Peyer's patch (tissue), 4 donors: ENCODE results near the gene COL26A1. TPM values are rescaled to one million over a fixed set of nuclear protein-coding genes. Genes with fewer than 3 reads are reported as not detected.

Source experiments
- DNase-seq, 3 donors: peaks; one replicate each; pipeline ENCODE4 v3.0.0-alpha.2; 2017 to 2019
- H3K27ac ChIP-seq, 4 donors: fragments of 200-600 bp; sonication (generic); one replicate each; pipeline ENCODE4 v1.5.1; 2016 to 2019
- H3K27me3 ChIP-seq, 2 donors: fragments of 200-600 bp; sonication (generic); one replicate each; pipeline ENCODE4 v1.5.1; 2019
- H3K36me3 ChIP-seq, 3 donors: fragments of 200-600 bp; sonication (generic); one replicate each; pipeline ENCODE4 v1.5.1; 2016 to 2019
- H3K4me1 ChIP-seq, 4 donors: fragments of 200-600 bp; sonication (generic); one replicate each; pipeline ENCODE4 v1.5.1; 2016 to 2019
- H3K4me3 ChIP-seq, 4 donors: fragments of 200-600 bp; sonication (generic); 1 replicate in 3 of 4; 2 replicates in 1 of 4; pipeline ENCODE4 v1.5.1; 2016 to 2019; ENCODE audit warnings: mild to moderate bottlenecking in 1 of 4
- H3K9me3 ChIP-seq, 4 donors: fragments of 200-600 bp; sonication (generic); one replicate each; pipeline ENCODE4 v1.5.1; 2016 to 2019; ENCODE audit warnings: mild to moderate bottlenecking in 1 of 4
- CTCF ChIP-seq, 6 experiments: fragments of 450-650 bp in 4 of 6; fragments of 200-600 bp in 2 of 6; sonication (generic) in 1 of 6; IDR thresholded peaks; one replicate each; pipeline ENCODE4 v1.5.1; 2017 to 2019; ENCODE audit warnings: antibody characterized with exemption in 6 of 6, mild to moderate bottlenecking in 3 of 6, moderate library complexity in 1 of 6
- POLR2A ChIP-seq, 2 donors: fragments of 450-650 bp; IDR thresholded peaks; one replicate each; pipeline ENCODE4 v1.5.1; 2017; ENCODE audit warnings: antibody characterized with exemption in 2 of 2, mild to moderate bottlenecking in 2 of 2, moderate library complexity in 2 of 2
- total RNA-seq, 4 donors: library from RNA; depleted of rRNA; stranded (reverse); fragments of >200 nt; gene quantifications; one replicate each; pipeline ENCODE4 v1.1.0, GENCODE V29; 2016

Gene COL26A1
- total RNA-seq, 4 donors from 2014 or later, result not detected

GRCh38 chr7:101550641-101551541 lies 188.2 kb downstream of the COL26A1 start:
- TF ChIP-seq POLR2A (IDR thresholded peaks at IDR 0.05), result no peak
- no peak for TF ChIP-seq CTCF (IDR thresholded peaks at IDR 0.05)
- DNase-seq, result peak in 2 of 3 donors; percentile 23 to 37

GRCh38 chr7:101553018-101553770 lies 190.5 kb downstream of the COL26A1 start:
- Histone ChIP-seq H3K27me3 (no peaks in the 10 kb centered on the region), H3K36me3 (no peaks in the 10 kb centered on the region), H3K27ac (no peak overlapping the region), H3K4me3 (no peak overlapping the region), H3K4me1 (no peaks in the 10 kb centered on the region), H3K9me3 (no peaks in the 10 kb centered on the region)
- peak in 1 of 3 donors; percentile 18 for DNase-seq
- no peak for TF ChIP-seq CTCF (IDR thresholded peaks at IDR 0.05)
- no peak for TF ChIP-seq POLR2A (IDR thresholded peaks at IDR 0.05)

More at GRCh38 chr7:101550641-101551541, 188.2 kb downstream of the COL26A1 start:
- Histone ChIP-seq H3K4me3 (no peak overlapping the region), H3K27ac (no peak overlapping the region), H3K9me3 (no peaks in the 10 kb centered on the region), H3K4me1 (no peaks in the 10 kb centered on the region), H3K36me3 (no peaks in the 10 kb centered on the region), H3K27me3 (no peaks in the 10 kb centered on the region)

GRCh38 chr7:101553771-101554445 lies 191.2 kb downstream of the COL26A1 start:
- Histone ChIP-seq H3K27me3 (no peaks in the 10 kb centered on the region), H3K27ac (no peak overlapping the region), H3K36me3 (no peaks in the 10 kb centered on the region), H3K9me3 (no peaks in the 10 kb centered on the region), H3K4me3 (no peak overlapping the region), H3K4me1 (no peaks in the 10 kb centered on the region)
- DNase-seq, result peak in 1 of 3 donors; percentile 22
- TF ChIP-seq CTCF (IDR thresholded peaks at IDR 0.05) (no peak), POLR2A (IDR thresholded peaks at IDR 0.05) (no peak)

- peak in 1 of 3 donors; percentile 23 for DNase-seq
- Histone ChIP-seq H3K4me1 (no peaks in the 10 kb centered on the region), H3K27me3 (no peaks in the 10 kb centered on the region), H3K9me3 (no peaks in the 10 kb centered on the region), H3K36me3 (no peaks in the 10 kb centered on the region), H3K4me3 (no peak overlapping the region), H3K27ac (no peak overlapping the region)
- TF ChIP-seq CTCF (IDR thresholded peaks at IDR 0.05), result no peak
- TF ChIP-seq POLR2A (IDR thresholded peaks at IDR 0.05), result no peak
These were observed 192.1 kb downstream of the COL26A1 start for GRCh38 chr7:101554584-101555268.
